IPS-NIHi11 (cell line): ENCODE results near the gene DHRSX.
A peak's percentile ranks its signal among the peaks of the same experiment; 100 is the strongest.
"Not testable (repeated sequence)": the region's sequence is repeated elsewhere in the genome, so short reads cannot be mapped to it uniquely, and the experiment has no call there.

Experiments used
- DNase-seq: peaks from one replicate; pipeline ENCODE4 v3.0.0; 2012; ENCODE audit warnings: mixed read lengths, low spot score

The DHRSX gene

DNA sequence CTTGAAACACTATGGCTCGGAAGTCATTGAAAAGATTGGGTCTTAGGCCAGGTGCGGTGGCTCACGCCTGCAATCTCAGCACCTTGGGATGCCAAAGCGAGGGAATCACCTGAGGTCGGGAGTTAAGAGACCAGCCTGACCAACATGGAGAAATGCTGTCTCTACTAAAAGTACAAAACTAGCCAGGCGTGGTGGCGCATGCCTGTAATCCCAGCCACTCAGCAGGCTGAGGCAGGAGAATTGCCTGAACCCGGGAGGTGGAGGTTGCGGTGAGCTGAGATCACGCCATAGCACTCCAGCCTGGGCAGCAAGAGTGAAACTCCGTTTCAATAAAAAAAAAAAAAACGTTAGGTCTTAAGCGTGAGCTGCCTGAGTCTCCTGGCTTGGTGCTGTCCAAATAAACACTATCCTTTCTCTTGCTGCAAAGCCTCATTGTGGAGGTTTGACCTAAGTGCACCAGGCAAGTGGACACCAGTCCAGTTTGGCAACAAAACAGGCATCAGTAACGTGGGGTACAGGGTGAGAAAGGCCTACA lies 185.9 kb downstream of the DHRSX start:
- no peak for DNase-seq

DNA sequence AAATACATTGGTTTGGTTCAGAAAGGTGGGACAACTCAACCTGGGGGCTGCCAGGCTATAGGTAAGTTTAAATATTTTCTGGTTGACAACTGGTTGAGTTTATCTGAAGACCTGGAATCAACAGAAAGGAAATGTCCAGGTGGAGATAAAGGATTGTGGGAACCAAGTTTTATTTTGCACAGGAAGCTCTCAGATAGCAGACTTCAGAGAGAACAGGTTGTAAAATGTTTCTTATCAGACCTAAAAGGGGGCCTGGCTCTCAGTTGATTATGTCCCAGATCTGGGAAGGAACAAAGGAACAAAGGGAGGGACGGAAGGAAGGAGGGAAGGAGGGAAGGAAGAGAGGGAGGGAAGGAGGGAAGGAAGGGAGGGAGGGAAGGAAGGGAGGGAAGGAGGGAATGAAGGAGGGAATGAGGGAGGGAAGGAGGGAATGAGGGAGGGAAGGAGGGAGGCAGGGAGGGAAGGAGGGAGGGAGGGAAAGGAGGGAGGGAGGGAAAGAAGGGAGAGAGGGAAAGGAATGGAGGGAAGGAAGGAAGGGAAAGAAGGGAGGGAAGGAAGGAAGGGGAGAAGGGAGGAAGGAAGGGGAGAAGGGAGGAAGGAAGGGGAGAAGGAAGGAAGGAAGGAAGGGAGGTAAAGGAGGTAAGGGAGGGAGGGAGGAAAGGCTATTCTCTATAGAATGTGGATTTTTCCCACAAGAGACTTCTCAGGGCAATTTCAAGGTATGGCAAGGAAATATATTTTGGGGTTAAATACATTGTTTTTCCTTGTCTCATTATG lies 186.7 kb downstream of the DHRSX start:
- no peak for DNase-seq

DNA sequence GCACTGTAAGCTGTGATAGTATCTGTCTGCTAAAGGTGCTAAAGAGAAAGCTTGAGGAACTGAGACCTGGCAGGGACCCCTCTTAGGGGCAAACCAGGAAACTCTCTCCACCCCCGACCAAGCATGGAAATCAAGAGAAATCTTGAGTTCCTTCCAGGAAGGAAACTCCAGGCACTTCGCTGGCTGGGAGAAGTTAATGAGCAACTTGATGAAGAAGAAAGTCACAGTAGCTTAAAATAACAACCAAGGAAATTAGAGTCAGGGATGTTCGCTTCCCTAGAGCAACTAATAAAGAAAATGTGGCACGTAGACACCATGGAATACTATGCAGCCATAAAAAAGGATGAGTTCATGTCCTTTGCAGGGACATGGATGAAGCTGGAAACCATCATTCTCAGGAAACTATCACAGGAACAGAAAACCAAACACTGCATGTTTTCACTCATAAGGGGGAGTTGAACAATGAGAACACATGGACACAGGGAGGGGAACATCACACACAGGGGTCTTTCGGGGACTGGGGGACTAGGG lies 188.7 kb downstream of the DHRSX start:
- DNase-seq, result not testable (repeated sequence)

DNA sequence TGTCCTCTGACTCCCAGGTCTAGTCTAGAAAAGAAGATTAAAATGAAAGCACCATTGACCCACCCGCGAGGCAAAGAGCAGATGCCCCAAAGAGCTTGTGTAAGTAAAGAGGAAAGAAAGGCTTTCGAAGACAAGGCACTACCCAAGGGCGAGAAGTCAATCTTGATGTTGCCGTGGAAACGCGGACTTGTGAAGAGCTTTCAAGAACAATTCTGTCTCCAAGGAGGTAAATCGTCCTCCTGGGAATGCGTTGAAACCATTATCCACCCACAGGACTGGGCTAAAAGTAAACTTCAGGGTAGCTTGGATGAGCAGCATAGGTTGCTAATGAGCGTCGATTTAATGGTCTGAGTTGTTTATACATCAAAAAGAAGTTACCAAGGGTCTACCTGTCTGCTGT lies 189.3 kb downstream of the DHRSX start:
- peak; percentile 51 for DNase-seq

DNA sequence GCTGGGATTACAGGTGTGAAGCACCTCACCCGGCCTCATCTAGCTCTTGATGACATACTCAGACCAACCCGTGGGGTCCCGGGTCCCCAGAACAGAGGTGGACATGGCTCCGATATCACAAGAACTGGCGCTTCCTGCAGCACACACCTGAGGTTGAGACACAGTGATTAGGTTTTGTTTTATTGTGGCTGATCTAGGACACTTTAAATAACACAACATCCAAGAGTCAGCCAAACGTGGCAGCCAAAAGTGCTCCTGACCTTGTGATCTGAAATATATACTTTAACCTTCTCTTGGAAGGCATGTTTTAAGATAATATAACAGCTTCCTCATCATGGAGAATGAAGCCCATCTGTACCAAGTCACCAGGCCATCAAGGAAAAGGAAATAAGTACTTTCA lies 198.9 kb downstream of the DHRSX start:
- DNase-seq, result no peak

DNA sequence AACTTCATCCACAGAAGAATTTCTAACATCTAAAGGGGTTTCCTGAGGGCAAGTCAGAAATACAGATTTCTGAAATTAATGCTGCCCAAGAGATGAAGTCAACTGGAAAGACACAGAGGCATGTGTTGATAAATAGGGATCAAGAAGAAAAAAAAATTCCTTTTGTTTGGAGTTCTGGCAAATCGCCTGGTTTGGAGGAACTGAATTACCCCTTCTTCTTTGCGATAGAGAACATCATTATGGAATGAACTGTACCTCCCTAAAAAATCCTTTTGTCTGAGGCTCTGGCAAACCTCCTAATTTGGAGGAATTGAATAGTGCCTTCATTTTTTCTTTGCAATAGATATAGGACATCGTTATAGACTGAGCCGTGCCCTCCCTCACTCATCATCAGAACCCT lies 200.9 kb downstream of the DHRSX start:
- no peak for DNase-seq

DNA sequence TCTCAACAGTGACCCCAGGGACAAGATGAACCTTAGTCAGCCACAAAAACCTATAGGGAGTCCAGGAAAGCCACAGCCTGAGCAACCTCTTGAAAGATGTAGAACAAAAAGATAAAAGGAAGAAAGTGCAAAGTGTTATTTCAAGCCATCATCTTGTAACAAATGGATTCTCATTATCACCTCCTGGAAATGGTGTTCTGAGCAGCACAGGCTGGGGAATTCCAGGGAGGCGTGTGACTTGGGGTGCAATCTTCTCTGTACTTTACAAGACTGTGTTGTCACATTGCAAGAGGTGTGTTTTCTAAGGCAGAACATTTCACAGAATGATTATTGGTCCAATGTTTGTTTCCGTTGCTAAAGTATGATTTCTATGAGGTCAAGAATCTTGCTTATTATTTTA lies 214.0 kb downstream of the DHRSX start:
- no peak for DNase-seq

DNA sequence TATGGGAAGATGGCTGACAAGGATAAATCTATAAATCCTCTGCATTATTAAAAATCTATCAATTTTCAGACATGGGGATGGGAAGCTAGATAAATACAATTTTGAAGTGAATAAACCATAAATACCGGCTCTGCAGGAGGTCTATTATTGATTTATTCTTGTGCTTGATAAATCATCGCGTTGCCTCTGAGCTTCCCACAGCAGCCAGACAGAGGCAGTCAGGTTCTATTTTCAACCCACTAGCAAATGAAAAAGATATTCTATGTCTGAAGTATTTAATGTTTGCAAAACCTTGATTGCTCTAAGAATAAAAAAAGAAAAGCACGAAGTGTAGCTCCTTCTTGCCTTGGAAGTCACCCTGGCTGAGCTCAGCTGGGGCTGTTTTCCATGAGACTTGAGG lies 216.2 kb downstream of the DHRSX start:
- DNase-seq, result no peak

DNA sequence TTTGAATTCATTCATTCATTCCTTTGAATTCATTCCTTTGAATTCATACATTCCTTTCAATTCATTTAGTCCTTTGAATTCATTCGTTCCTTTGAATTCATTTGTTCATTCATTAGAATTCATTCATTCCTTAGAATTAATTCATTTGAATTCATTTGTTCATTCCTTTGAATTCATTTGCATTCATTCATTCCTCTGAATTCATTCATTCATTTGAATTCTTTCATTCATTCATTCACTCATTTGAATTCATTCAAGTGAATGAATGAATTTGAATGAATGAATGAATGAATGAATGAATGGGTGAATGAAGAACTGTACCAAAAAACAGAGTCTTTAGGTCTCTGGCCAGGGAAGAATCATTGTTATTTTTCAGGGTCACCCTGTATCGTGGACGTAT lies 216.6 kb downstream of the DHRSX start:
- no peak for DNase-seq

DNA sequence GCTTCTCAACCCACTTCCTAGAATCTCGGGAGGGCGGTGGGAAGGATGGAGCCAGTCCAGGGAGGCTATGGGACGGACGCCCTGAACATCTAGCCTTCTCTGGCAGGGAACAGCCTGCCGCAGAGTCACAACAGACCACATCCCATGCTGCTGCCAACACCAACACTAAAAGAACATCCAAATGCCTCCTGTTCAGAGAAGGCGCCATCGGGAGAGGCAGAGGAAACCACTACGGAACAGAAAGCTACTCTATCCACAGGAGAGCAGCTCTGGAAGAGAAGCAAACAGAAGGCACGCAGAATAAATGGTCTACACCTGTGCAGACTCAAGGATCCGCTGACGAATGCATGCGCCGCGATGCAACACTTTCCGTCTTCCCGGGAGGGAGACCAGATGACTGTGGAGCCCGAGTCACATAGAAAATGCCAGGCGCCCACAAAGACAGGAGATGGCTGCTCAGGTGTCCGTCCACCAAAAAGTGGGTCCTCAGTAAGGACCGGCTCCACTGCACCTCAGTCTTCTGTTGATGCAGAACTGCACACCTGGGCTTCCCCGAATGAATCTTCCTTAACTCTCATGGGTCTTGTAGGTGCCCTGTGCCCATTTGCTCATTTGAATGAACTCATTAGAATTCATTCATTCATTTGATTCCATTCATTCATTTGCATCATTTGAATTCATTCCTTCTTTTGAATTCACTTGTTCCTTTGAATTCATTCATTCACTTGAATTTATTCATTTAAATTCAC lies 217.5 kb downstream of the DHRSX start:
- no peak for DNase-seq

DNA sequence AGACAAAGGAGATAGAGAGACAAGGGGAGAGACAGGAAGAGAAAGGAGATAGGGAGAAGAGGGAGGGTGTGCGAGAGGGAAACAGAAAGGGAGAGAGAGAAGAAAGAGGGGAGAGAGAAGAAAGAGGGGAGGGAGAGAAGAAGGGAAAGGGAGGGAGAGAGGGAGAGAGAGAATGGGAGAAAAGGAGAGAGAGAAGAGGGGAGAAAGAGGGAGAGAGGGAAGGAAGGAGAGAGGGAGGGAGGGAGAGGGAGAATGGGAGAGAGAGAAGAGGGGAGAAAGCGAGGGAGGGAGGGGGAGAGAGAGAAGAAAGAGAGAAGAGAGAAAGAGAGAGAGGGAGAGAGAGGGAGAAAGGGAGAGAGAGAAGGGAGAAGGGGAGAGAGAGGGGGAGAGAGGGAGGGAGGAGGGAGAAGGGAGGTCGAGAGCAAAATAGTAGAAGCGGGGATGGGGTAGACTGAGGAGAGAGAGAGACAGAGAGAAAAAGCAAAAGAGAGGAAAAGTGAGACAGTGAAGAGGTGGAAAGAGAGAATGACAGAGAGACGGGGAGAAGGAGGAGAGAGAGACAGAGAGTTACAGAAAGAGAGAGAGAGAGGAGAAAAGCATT lies 218.2 kb downstream of the DHRSX start:
- DNase-seq, result no peak

DNA sequence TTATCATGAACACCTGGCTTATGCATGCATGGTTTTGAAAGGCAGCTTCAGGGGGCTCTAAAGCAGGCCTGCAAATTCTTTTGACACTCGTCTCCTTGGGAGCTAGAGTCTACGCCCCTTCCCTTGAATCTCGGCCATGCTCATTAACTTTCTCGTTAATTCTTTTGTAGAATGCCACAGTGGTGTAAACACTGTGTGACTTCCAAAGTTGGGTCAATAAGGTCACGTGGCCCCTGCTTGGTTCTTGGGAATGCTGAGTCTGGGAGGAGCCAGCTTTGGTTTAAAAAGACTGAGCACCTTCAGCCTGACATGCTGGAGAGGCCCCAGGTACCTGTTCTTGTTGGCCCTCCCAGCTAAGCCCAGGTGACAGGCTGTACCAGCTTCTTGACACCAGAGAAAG lies 228.4 kb downstream of the DHRSX start:
- DNase-seq, result peak; percentile 20

DNA sequence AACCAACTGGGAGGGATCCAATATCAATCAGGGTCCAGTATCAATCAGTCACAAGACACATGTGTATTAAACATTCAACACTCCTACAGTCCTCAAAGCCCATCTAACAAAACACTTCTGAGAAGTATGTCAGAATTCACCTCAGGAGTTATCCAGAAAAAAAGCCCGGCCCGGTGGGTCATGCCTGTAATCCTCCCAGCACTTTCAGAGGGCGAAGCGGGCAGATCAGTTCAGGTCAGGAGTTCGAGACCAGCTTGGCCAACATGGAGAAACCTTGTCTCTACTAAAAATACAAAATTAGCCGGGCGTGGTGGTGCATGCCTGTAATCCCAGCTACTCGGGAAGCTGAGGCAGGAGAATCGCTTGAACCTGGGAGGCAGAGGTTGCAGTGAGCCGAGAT lies 229.2 kb downstream of the DHRSX start:
- not testable (repeated sequence) for DNase-seq

DNA sequence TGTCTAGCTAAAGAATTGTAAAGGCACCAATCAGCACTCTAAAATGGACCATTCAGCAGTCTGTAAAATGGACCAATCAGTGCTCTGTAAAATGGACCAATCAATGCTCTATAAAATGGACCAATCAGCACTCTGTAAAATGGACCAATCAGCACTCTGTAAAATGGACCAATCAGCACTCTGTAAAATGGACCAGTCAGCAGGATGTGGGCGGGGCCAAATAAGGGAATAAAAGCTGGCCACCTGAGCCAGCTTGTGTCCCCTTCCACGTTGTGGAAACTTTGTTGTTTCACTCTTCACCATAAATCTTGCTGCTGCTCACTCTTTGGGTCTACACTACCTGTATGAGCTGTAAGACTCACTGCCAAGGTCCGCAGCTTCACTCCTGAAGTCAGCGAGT lies 230.0 kb downstream of the DHRSX start:
- not testable (repeated sequence) for DNase-seq

DNA sequence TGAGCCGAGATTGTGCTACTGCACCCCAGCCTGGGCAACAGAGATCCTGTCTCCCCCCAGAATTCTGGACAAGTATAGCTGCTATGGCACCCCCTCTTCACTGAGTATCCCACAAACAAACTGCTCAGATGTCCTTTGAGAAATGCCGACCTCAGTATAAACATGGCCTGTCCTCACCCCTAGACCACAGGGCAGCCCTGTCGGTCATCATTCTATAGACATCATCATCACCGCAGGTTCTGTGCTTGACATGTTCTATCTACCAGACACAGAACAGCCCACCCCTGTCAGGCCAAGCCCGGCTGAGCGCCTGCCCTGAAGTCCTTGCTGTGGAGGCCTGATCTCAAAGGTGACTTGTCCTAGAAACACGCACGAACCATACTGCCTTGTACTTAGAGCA lies 232.9 kb downstream of the DHRSX start:
- DNase-seq, result no peak

DNA sequence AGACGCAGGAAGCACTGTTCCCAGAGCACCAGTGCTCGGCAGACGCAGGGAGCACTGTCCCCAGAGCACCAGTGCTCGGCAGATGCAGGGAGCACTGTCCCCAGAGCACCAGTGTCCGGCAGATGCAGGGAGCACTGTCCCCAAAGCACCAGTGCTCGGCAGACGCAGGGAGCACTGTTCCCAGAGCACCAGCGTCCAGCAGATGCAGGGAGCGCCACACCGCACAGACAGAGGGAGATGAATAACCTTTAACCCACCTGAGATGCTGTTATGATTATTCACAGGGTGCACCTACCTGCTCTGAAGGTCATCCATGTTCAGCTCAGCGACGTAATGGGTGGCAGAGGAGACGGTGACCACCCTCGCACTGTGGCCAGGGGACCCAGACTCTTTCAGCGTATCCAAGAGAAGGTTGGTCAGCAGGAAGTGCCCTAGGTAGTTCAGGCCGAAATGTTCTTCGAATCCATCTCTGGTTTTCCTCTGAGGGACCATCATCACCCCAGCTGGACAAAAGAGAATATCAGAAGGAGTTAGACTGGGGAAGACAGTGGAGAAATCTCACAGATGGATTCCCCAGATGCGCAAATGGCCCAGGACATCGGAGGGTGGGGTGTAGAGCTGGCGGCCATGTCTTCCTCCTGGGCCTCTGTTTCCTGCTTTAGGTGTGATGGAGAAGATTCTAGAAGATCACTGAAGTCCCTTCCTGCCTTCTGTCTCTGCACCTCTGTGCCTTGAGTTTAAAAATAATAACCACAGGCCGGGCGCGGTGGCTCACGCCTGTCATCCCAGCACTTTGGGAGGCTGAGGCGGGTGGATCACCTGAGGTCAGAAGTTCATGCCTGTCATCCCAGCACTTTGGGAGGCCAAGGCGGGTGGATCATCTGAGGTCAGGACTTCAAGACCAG lies 234.1 kb downstream of the DHRSX start:
- DNase-seq, result no peak

DNA sequence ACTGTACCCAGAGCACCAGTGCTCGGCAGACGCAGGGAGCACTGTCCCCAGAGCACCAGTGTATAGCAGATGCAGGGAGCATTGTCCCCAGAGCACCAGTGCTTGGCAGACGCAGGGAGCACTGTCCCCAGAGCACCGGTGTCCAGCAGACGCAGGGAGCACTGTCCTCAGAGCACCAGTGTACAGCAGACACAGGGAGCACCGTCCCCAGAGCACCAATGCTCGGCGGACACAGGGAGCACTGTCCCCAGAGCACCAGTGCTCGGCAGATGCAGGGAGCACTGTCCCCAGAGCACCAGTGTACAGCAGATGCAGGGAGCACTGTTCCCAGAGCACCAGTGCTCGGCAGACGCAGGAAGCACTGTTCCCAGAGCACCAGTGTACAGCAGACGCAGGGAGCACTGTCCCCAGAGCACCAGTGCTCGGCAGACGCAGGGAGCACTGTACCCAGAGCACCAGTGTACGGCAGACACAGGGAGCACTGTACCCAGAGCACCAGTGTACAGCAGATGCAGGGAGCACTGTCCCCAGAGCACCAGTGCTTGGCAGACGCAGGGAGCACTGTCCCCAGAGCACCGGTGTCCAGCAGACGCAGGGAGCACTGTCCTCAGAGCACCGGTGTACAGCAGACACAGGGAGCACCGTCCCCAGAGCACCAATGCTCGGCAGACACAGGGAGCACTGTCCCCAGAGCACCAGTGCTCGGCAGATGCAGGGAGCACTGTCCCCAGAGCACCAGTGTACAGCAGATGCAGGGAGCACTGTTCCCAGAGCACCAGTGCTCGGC lies 234.9 kb downstream of the DHRSX start:
- DNase-seq, result not testable (repeated sequence)

DNA sequence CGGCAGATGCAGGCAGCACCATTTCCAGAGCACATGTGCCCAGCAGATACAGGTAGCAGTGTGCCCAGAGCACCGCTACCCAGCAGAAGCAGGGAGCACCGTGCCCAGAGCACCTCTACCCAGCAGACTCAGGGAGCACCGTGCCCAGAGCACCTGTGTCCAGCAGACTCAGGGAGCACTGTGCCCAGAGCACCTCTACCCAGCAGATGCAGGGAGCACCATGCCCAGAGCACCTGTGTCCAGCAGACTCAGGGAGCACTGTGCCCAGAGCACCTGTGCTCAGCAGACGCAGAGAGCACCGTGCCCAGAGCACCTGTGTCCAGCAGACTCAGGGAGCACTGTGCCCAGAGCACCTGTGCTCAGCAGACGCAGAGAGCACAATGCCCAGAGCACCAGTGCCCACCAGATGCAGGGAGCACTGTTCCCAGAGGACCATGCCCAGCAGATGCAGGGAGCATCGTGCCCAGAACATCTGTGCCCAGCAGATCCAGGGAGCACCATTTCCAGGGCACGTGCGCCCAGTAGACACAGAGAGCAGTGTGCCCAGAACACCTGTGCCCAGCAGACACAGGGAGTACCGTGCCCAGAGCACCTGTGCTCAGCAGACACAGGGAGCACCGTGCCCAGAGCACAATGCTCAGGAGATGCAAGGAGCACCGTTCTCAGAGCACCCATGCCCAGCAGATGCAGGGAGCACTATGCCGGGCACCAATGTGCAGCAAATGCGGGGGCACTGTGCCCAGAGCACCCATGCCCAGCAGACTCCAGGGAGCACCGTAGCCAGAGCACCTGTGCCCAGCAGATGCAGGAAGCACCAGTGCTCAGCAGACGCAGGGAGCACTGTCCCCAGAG lies 236.4 kb downstream of the DHRSX start:
- DNase-seq, result no peak

DNA sequence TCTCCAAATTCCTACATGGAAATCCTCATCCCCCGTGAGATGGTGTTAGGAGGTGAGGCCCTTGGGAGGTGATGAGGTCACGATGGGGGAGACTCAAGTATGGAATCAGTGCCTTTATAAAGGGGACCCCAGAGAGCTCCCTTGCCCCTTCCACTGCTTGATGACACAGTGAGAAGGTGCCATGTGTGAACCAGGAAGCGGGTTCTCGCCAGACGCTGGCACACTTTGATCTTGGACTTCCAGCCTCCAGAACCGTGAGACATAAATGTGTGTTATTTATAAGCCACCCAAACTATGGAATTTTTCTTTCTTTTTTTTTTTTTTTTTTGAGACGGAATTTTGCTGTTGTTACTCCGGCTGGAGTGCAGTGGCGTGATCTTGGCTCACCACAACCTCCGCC lies 237.6 kb downstream of the DHRSX start:
- DNase-seq, result no peak

DNA sequence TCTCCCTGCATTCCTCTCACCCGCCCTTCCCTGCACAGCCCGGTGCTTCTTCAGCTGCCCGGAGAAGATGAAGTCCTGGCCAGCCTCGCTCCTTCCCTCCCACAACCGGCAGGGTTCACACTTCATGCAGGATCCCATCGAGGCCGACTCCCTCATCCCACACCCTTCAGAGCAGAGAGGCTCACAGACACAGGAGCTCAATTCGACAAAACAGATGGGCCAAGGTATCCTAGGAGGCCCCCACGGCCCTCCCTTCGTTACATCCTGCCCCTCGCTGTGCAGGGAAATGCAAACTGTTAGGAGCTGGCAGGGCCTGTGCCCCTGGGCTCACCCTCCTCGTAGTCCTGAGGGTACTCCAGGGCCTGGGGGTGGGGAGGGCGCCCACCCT lies 238.1 kb downstream of the DHRSX start:
- DNase-seq, result peak; percentile 33
